A549 (cell line): ENCODE data around the gene UBXN2A.

Experiments
- GATA3 ChIP-seq: IDR thresholded peaks from 2 replicates; pipeline ENCODE4 v1.6.1; 2012; ENCODE audit warnings: borderline replicate concordance
- JUN ChIP-seq, 2 experiments: fragments of >200 bp; sonication (Bioruptor Twin); formaldehyde crosslinking; IDR thresholded peaks; 2 replicates in 1 of 2; 3 replicates in 1 of 2; pipeline ENCODE4 v1.6.1; 2016 to 2017
- MYC ChIP-seq: IDR thresholded peaks from 2 replicates; pipeline ENCODE4 v1.6.1; 2012; ENCODE audit warnings: mild to moderate bottlenecking, inconsistent platforms, low read length, improper control_type of control experiment, borderline replicate concordance
- RAD21 ChIP-seq, 2 experiments: fragments of >200 bp in 1 of 2; sonication (Bioruptor Twin) in 1 of 2; formaldehyde crosslinking in 1 of 2; IDR thresholded peaks in 1 of 2; conservative IDR thresholded peaks in 1 of 2; 2 replicates in 1 of 2; 3 replicates in 1 of 2; pipeline ENCODE4 v1.6.1; 2012 to 2018; ENCODE audit warnings: inconsistent platforms in 1 of 2
- ZNF302 ChIP-seq: fragments of 250-450 bp; sonication (Bioruptor Pico); IDR thresholded peaks from 2 replicates; pipeline ENCODE4 v1.9.0; 2021; ENCODE audit warnings: inconsistent platforms, mild to moderate bottlenecking, moderate library complexity
- TF ChIP-seq, protein P1 (sequence below): IDR thresholded peaks from 2 replicates; pipeline ENCODE4 v1.6.1; 2012
- TF ChIP-seq, protein P2 (sequence below): fragments of 450-650 bp; IDR thresholded peaks from 2 replicates; pipeline ENCODE4 v1.6.1; 2014; ENCODE audit warnings: antibody characterized with exemption
- TF ChIP-seq, protein P3 (sequence below): fragments of >200 bp; sonication (Bioruptor Twin); formaldehyde crosslinking; IDR thresholded peaks from 3 replicates; pipeline ENCODE4 v1.5.1; 2016

DNA sequence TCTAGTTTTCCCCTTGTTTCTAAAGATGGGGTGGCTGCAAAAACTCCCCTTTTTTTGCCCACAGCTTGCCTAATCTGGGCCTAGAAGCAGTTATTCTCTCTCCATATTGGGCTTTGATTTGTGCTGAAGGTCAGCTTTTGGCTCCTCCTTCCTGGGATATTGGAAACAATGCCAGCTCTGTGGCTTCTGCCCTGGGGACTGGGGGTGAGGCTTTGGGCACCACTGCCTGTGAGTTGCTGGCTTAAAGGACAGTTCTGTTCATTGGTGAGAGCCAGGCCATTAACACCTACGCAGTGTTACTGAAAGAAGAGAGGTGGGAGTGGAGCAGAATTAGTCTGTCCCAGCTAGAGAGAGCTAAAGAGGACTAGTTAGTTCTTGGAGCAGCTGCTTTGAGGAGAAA lies 4.3 kb downstream of the UBXN2A start:
- TF ChIP-seq, protein P1, sequence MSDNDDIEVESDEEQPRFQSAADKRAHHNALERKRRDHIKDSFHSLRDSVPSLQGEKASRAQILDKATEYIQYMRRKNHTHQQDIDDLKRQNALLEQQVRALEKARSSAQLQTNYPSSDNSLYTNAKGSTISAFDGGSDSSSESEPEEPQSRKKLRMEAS = no peak
- TF ChIP-seq, protein P2, sequence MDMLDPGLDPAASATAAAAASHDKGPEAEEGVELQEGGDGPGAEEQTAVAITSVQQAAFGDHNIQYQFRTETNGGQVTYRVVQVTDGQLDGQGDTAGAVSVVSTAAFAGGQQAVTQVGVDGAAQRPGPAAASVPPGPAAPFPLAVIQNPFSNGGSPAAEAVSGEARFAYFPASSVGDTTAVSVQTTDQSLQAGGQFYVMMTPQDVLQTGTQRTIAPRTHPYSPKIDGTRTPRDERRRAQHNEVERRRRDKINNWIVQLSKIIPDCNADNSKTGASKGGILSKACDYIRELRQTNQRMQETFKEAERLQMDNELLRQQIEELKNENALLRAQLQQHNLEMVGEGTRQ = no peak
- TF ChIP-seq JUN (IDR thresholded peaks at IDR 0.05) (no peak), MYC (no peak), RAD21 (conservative IDR thresholded peaks at IDR 0.05 in 1 of 2, IDR thresholded peaks at IDR 0.05 in 1 of 2) (no peak), GATA3 (no peak), ZNF302 (no peak)
- TF ChIP-seq, protein P3, sequence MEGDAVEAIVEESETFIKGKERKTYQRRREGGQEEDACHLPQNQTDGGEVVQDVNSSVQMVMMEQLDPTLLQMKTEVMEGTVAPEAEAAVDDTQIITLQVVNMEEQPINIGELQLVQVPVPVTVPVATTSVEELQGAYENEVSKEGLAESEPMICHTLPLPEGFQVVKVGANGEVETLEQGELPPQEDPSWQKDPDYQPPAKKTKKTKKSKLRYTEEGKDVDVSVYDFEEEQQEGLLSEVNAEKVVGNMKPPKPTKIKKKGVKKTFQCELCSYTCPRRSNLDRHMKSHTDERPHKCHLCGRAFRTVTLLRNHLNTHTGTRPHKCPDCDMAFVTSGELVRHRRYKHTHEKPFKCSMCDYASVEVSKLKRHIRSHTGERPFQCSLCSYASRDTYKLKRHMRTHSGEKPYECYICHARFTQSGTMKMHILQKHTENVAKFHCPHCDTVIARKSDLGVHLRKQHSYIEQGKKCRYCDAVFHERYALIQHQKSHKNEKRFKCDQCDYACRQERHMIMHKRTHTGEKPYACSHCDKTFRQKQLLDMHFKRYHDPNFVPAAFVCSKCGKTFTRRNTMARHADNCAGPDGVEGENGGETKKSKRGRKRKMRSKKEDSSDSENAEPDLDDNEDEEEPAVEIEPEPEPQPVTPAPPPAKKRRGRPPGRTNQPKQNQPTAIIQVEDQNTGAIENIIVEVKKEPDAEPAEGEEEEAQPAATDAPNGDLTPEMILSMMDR = no peak
